HG02852 (cell line): Measurements from ENCODE around the gene HMGB4.

Source experiments
- ATAC-seq: cut with Tn5 transposase; IDR thresholded peaks from one replicate; pipeline ENCODE4 v1.9.1; 2021; ENCODE audit warnings: mild to moderate bottlenecking, moderate library complexity; ENCODE audit not compliant: unreplicated experiment

The HMGB4 gene, protein sequence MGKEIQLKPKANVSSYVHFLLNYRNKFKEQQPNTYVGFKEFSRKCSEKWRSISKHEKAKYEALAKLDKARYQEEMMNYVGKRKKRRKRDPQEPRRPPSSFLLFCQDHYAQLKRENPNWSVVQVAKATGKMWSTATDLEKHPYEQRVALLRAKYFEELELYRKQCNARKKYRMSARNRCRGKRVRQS

GRCh38 chr1:33863779-33864178 is at the start of gene HMGB4:
HMGB4 (plus strand) TSS chr1:33864079; CDS start chr1:33864192, 113 bp downstream.
- no peak for ATAC-seq

DNA sequence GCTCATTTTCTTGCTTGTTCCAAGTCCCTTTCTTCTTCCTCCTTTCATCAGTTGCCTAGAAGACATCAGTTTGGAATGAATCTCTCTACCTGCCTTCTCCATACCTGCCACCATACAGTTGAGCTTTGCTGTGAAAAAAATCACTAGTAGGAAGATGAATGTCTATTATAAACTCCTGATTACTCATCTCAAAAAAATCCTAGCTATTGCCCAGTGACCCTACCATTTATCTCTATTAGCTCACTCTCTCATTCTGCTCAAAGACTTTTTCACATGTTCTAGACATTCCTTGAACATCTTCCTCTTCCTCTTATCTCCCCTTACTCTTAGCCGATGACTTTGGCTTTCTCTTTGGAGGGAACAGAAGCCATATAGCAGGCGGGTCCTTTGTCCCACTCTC is 49.7 kb upstream of the HMGB4 start:
- no peak for ATAC-seq

GRCh38 chr1:33815061-33815460 is 48.8 kb upstream of the HMGB4 start:
- no peak for ATAC-seq

DNA sequence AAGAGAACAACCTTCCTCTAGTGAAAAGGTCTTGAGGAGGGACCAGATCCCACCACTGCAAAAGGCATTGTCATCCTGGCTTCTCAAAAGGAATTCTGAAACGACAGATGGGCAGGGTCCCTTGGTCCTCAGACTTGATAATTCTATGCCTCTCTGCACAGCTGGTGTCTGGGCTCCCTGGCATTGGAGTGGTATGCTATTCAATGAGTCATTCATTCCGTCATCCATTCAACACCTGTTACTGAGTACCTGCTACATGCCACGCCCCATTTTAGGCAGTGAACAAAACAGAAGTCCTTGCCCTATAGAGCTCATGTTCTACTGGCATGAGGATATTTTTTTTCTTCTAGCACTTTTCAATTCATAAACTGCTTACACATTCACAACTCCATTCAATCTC is 45.8 kb upstream of the HMGB4 start:
- no peak for ATAC-seq

GRCh38 chr1:33819290-33819912 is 44.5 kb upstream of the HMGB4 start:
- no peak for ATAC-seq

GRCh38 chr1:33819913-33820311 is 44.0 kb upstream of the HMGB4 start:
- no peak for ATAC-seq

DNA sequence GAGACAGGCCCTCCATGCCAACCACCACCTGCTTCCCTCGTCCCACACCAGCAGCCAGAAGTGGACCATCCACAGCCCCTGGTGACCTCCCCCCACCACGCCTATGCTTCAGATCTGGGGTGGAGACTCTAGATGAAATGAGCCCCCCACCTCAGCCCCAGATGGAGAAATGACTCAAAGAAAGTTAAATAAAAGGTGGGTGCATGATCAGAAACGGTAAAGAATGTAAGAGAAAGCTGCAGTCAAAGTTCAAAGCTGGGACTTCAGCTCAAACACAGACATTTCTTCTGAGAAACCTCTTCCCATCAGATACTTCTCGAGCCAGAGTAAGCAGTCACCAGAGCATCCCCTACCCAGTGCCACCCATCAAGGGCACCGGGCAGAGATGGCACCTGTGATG is 43.1 kb upstream of the HMGB4 start:
- no peak for ATAC-seq

DNA sequence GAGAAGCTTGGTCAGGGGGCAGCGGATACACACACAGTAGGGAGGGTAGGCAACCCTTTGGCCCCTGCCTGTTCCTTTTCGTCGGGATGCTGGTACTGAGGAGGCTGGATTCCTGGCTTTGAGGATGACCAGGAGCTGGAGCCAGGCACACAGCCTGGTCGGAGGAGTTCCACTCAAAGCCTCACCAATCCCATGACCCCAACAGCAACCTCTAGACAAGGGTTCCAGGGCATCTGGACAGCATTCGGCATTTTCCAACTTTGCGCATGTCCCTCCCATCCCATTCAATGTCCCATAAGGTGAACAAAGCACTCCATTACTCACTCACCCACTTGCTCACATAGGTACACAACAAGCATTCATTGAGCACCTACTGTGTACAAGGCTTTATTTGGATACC is 42.6 kb upstream of the HMGB4 start:
- no peak for ATAC-seq

GRCh38 chr1:33822396-33822795 is 41.5 kb upstream of the HMGB4 start:
- ATAC-seq: no peak

DNA sequence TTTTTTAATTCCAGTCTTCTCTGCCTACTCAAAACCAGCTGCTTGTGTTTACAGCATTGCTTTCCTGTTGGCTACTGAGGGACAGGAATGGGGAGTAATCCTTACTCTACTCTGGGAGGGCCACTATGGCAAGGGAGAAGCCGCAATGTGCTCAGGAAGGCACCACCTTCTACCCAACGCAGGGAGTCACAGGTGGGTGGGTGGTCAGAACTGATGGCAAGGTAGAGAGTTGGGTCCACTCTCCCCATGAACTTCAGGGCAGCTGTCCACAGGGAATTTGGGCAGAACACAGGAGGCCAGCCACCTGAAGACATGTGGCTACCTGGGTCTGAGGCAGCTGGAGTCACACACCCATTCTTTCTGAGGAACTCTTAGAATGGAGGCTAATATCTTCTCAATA is 40.5 kb upstream of the HMGB4 start:
- no peak for ATAC-seq

GRCh38 chr1:33823830-33824229 is 40.0 kb upstream of the HMGB4 start:
- no peak for ATAC-seq

- no peak for ATAC-seq
Measured at GRCh38 chr1:33824321-33824720, 39.6 kb upstream of the HMGB4 start.

GRCh38 chr1:33824971-33825370 is 38.9 kb upstream of the HMGB4 start:
- no peak for ATAC-seq

DNA sequence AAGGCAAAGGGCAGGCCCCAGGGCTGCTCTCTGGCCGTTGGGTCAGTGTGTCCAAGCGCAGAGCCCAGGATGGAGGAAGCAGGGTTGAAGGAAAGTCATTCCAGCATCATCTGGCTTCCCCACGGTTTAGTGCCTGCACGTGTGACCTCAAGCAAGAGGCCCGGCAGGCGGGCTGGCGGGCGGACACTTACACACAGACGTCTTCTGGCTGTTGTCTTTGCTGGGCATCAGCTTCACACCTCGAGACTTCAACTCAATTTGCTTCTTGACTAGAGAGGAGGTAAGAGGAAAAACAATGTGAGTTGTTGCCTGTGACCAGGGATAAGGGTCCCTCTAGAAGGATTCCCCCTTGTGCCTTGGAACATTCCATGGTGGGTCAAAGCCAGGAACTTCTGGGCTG is 38.4 kb upstream of the HMGB4 start:
- ATAC-seq: no peak

GRCh38 chr1:33826311-33826710 is 37.6 kb upstream of the HMGB4 start:
- ATAC-seq: no peak

DNA sequence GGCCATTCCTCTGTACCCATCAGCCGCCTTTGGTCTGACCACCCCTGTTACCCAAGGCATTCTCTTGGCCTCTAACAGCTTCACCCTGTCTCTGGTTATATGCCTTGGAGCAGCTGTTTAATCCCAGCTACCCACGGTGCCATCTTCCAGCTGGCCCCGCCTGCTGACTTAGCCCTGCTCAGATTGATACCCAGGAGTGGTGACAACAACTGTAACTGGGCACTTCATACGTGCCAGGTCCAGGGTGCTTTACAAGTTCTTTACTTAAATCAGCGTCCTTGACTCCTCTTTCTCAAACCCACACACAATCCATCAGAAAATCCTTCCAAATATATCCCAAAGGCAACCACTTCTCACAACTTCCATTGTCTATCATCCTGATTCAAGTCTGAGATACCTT is 37.2 kb upstream of the HMGB4 start:
- ATAC-seq: no peak

- ATAC-seq: no peak
Measured at GRCh38 chr1:33828059-33828458, 35.8 kb upstream of the HMGB4 start.

DNA sequence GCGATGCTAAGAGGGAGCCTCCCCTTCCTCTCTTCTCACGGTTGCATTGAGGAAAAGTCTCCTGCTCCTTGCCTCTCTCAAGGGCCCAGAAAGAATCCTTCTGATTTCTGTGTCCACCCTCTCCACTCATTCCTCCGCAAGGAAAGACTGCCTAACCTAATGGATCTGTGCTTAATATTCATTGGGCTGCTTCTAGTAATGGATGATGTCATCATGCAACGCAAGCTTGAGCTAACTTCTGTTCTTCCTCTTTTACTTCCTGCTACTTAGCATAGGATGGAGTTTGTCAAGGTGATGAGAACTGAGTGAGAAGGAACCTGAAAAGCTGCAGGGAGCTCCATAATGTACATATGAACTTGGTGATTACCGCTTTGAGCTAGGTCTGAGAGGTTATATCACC is 35.2 kb upstream of the HMGB4 start:
- ATAC-seq: no peak

DNA sequence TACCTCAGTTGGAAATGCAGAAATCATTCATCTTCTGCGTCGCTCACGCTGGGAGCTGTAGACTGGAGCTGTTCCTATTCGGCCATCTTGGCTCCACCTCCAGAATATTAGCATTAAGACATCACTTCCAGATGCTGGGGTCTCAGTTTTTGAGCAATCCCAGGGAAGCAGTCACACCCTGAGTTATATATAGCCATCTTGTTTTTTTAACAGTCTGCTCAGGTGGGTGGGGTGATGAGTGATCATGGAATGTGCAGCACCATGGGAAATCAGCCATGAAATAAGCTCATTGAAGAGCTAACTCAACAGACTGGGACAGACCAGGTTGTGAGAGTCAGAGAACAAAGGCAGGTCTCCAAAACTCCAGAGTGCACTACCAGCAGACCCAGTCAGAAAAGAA is 27.0 kb upstream of the HMGB4 start:
- no peak for ATAC-seq

DNA sequence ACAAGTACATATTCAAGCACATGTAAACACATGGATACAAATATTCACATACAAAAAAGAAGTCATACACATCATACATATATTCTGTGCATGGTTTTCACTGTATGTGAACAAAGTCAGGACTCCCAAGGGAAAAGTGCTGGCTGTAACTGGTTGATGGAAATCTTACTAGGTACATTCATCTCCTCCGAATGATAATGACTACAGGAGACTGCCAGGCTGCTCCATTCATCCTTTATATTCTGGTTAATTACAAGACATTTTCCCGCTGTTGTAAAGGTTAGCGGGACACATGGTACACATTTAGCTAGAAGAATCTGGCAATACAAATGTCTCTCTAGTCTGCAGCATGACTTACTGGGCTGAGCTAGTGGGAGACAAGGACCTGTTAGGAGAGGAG is 26.2 kb upstream of the HMGB4 start:
- ATAC-seq: no peak

DNA sequence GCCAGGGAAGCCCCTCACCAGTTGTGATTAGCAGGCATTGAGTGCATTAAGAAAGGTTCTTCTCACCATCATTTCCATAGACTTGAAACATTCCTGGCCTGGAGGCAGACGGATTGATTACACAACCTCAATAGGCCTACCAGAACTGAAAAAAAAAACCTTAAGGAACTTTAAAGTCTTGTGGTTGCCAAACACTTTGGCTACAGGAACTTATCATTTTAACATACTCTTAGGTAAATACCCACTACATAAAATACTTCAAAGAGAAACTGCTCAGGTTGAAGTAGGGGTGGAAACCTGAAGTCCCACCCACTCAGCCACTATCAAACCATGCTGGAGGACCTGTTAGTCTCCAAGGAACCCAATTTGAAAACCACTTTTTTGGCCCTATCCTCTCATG is 22.4 kb upstream of the HMGB4 start:
- no peak for ATAC-seq

DNA sequence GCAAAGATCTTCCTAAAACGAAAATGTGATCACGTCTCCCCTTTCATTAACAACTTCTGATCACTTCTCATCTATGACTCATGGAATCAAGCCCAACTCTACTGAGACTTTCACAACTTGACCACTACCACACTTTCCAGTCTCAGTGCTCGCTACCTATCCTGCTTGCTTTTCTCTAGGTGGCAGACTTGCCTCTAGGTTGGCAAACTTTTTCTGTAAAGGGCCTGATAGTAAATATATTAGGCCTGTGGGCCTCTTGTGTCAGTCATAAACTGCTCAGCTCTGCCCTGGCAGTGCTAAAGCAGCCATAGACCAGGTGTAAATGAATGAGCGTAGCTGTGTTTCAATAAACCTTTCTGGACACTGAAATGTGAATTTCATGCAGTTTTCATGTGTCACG is 21.5 kb upstream of the HMGB4 start:
- ATAC-seq: no peak

DNA sequence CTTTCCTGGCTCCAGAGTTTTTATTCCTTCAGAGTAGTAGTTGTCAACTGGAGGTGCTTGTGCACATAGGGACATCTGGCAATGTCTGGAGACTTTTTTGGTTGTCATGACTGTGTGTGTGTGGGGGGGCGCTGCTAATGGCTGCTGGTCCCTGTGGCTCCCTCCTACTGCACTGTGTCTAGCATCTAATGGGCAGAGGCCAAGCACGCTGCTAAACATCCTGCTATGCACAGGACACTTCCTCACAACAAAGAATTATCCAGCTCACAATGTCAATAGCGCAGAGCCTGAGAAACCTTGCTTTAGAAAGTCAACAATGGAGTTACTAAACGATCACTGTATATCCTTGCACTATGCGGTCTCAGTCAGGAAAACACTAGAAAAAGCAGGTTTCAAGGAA is 19.7 kb upstream of the HMGB4 start:
- no peak for ATAC-seq
